ENCODE measurements around the gene GRB10.

GRCh38 chr7:50671386-50671785 lies 111.3 kb downstream of the GRB10 start:
- TF ChIP-seq CTCF (IDR thresholded peaks at IDR 0.05) = no peak
- TF ChIP-seq POLR2A (IDR thresholded peaks at IDR 0.05) = no peak

Data from Peyer's patch (tissue), 4 donors.